GM23248 (cell line): ENCODE results near the gene CDCP2. TPM values are rescaled to one million over a fixed set of nuclear protein-coding genes. Genes with fewer than 3 reads are reported as not detected.

Source experiments
- DNase-seq: peaks from one replicate; pipeline ENCODE4 v3.0.0-alpha.2; 2015
- H2AFZ ChIP-seq: fragments of 200-600 bp; sonication (generic); 2 replicates; pipeline ENCODE4 v1.6.1; 2016; ENCODE audit warnings: antibody characterized with exemption
- H3F3A ChIP-seq: fragments of 200-600 bp; sonication (generic); 2 replicates; pipeline ENCODE4 v1.6.1; 2016; ENCODE audit warnings: mild to moderate bottlenecking, antibody characterized with exemption, mixed run types; ENCODE audit not compliant: insufficient read depth
- H3K27ac ChIP-seq: fragments of 200-600 bp; sonication (generic); 2 replicates; pipeline ENCODE4 v1.5.1; 2016; ENCODE audit warnings: mild to moderate bottlenecking
- H3K27me3 ChIP-seq: fragments of 200-600 bp; sonication (generic); replicated peaks from 2 replicates; pipeline ENCODE4 v1.6.1; 2016; ENCODE audit warnings: mild to moderate bottlenecking; ENCODE audit not compliant: insufficient read depth
- H3K36me3 ChIP-seq: fragments of 200-600 bp; sonication (generic); 2 replicates; pipeline ENCODE4 v1.6.1; 2016; ENCODE audit warnings: low read depth, mild to moderate bottlenecking
- H3K4me1 ChIP-seq: fragments of 200-600 bp; sonication (generic); 2 replicates; pipeline ENCODE4 v1.6.1; 2016; ENCODE audit warnings: mild to moderate bottlenecking; ENCODE audit not compliant: insufficient read depth
- H3K4me2 ChIP-seq: fragments of 200-600 bp; sonication (generic); one replicate; pipeline ENCODE4 v1.6.1; 2016; ENCODE audit warnings: mild to moderate bottlenecking; ENCODE audit not compliant: unreplicated experiment
- H3K4me3 ChIP-seq: fragments of 200-600 bp; sonication (generic); 2 replicates; pipeline ENCODE4 v1.5.1; 2016; ENCODE audit warnings: mild to moderate bottlenecking
- H3K79me2 ChIP-seq: fragments of 200-600 bp; sonication (generic); 2 replicates; pipeline ENCODE4 v1.6.1; 2016; ENCODE audit warnings: mild to moderate bottlenecking; ENCODE audit not compliant: insufficient read depth
- H3K9ac ChIP-seq: fragments of 200-600 bp; sonication (generic); 2 replicates; pipeline ENCODE4 v1.6.1; 2016; ENCODE audit warnings: mild to moderate bottlenecking
- H3K9me2 ChIP-seq: fragments of 200-600 bp; sonication (generic); 2 replicates; pipeline ENCODE4 v1.6.1; 2016; ENCODE audit warnings: mixed run types, mild to moderate bottlenecking, moderate library complexity; ENCODE audit not compliant: insufficient read depth
- H3K9me3 ChIP-seq: fragments of 200-600 bp; sonication (generic); one replicate; pipeline ENCODE4 v1.6.1; 2017; ENCODE audit warnings: low read depth
- H4K20me1 ChIP-seq: fragments of 200-600 bp; sonication (generic); 2 replicates; pipeline ENCODE4 v1.6.0; 2016; ENCODE audit not compliant: insufficient read depth
- EZH2 ChIP-seq: fragments of 200-600 bp; sonication (generic); IDR thresholded peaks from 2 replicates; pipeline ENCODE4 v1.6.1; 2018; ENCODE audit warnings: antibody characterized with exemption, mild to moderate bottlenecking; ENCODE audit not compliant: insufficient read depth, poor library complexity, severe bottlenecking
- EZH2phosphoT487 ChIP-seq: fragments of 200-600 bp; sonication (generic); IDR thresholded peaks from 2 replicates; pipeline ENCODE4 v1.6.1; 2018; ENCODE audit warnings: antibody characterized with exemption, moderate library complexity, mild to moderate bottlenecking, low read depth; ENCODE audit not compliant: insufficient read depth
- WGBS, 2 experiments: methylation state at CpG; one replicate each; pipeline ENCODE4 v1.1.6; 2015 to 2017; ENCODE audit warnings: low lambda C conversion rate in 2 of 2, low coverage in 1 of 2; ENCODE audit errors: missing lambda C conversion rate in 2 of 2; 5-methylcytosine and 5-hydroxymethylcytosine counted together
- in situ Hi-C: fragments of 300-500 bp; cut with MboI; formaldehyde crosslinking; loops from 2 replicates; pipeline ENCODE4 v1.15.0; 2020
- polyA plus RNA-seq: library from polyadenylated mRNA; unstranded; fragments of >200 nt; fragmentation: Nextera tagmentation; extraction: Ambion mirVana; gene quantifications from 2 replicates; pipeline ENCODE4 v1.2.1, GENCODE V29; 2016
- total RNA-seq: library from RNA; depleted of rRNA; stranded (reverse); fragments of >200 nt; shearing (Covaris generic); gene quantifications from 2 replicates; pipeline ENCODE4 v1.2.3, GENCODE V29; 2014

Gene CDCP2
- total and polyA plus RNA-seq, 2 experiments from 2014 or later: not detected

GRCh38 chr1:54156201-54156600, 3.4 kb upstream of the CDCP2 start:
- no peak for TF ChIP-seq EZH2phosphoT487
- no peak for TF ChIP-seq EZH2
- Histone ChIP-seq H3K79me2 (no peaks in the 10 kb centered on the region), H3K4me2 (no peak overlapping the region), H3K4me3 (no peak overlapping the region), H3K27ac (no peak overlapping the region), H3K27me3 (no peaks in the 10 kb centered on the region), H3K36me3 (no peaks in the 10 kb centered on the region), H3K9ac (no peak overlapping the region), H4K20me1 (no peaks in the 10 kb centered on the region), H3K9me2 (no peaks in the 10 kb centered on the region), H3K9me3 (no peaks in the 10 kb centered on the region), H2AFZ (no peak overlapping the region), H3F3A (peaks cover 10% of the 10 kb centered on the region; the same call in 1 of the 2 replicates), H3K4me1 (peaks cover 10% of the 10 kb centered on the region)
- in situ Hi-C loops: no loop called here
- DNase-seq: no peak
- 81 to 88% methylated on average over 3 of the region's 3 CpGs for WGBS, 2 experiments

DNA sequence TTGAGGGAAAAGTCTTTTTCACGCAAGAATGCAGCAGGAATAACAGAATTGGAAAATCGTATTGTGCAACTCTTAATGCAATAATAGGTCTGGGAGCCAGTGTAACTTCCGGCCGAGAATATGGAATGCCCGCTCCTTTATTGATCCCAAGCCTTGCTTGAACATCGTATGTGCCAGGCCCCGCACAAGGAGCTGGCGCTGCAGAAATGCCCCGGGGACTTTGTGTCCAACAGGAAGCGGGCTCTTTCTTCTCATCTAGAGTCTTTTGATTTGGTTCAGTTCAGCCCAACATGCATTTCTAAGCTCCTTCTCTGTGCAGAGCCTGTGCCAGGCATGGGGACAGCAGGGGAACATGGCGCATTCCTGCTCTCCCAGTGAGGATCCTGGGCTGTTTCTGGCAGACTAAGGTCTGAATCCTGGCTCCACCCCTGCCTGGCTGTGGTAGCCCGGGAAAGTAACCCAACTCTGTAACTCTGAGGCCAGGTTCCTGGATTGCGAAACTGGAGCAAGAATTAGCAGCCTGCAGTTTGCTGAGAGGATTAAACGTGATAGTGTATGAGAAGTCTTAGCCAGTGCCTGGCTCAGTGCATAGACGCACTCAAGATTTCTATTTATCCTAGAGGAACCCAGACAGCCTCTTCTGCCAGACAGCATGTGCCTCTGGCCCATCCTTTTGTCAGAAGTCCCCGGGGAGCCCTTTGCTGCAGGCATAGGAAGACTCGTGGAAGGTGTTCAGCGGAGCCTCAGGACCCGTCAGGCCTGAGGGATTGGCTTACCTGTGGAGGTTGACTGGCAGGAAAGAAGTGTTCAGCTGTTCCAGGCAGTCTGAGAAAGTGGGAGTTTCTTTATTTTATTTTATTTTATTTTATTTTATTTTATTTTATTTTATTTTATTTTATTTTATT, 987 bp upstream of the CDCP2 start:
- in situ Hi-C loops: no loop called here
- Histone ChIP-seq H3F3A (peaks cover 10% of the 10 kb centered on the region; the same call in 1 of the 2 replicates), H3K9me2 (no peaks in the 10 kb centered on the region), H3K9ac (0 out of 2 replicates have a peak overlapping the region, but pooled peaks have one; percentile 7), H3K4me3 (peak overlapping the region; percentile 43), H2AFZ (peak overlapping the region; percentile 84), H3K27ac (peak overlapping the region; percentile 38), H3K27me3 (no peaks in the 10 kb centered on the region), H3K9me3 (no peaks in the 10 kb centered on the region), H4K20me1 (no peaks in the 10 kb centered on the region), H3K36me3 (no peaks in the 10 kb centered on the region), H3K4me2 (peak overlapping the region; percentile 40), H3K79me2 (no peaks in the 10 kb centered on the region), H3K4me1 (peaks cover 10% of the 10 kb centered on the region)
- DNase-seq: peak; percentile 89
- 11 to 12% methylated on average over 19 of the region's 19 CpGs for WGBS, 2 experiments
- TF ChIP-seq EZH2phosphoT487: no peak
- TF ChIP-seq EZH2: no peak

GRCh38 chr1:54151013-54151412, 1.8 kb downstream of the CDCP2 start:
- no peaks in the 10 kb centered on the region for H3K9me2 ChIP-seq
- H4K20me1 ChIP-seq: no peaks in the 10 kb centered on the region
- H2AFZ ChIP-seq: no peak overlapping the region
- H3K4me2 ChIP-seq: no peak overlapping the region
- H3F3A ChIP-seq: peaks cover 10% of the 10 kb centered on the region; the same call in 1 of the 2 replicates
- DNase-seq: no peak
- no peak overlapping the region for H3K27ac ChIP-seq
- WGBS, 2 experiments: 74 to 79% methylated on average over 5 of the region's 5 CpGs
- H3K4me3 ChIP-seq: no peak overlapping the region
- H3K36me3 ChIP-seq: no peaks in the 10 kb centered on the region
- no peaks in the 10 kb centered on the region for H3K27me3 ChIP-seq
- in situ Hi-C loops: no loop called here
- TF ChIP-seq EZH2 (no peak), EZH2phosphoT487 (no peak)
- no peak overlapping the region for H3K9ac ChIP-seq
- no peaks in the 10 kb centered on the region for H3K79me2 ChIP-seq
- H3K9me3 ChIP-seq: no peaks in the 10 kb centered on the region
- peaks cover 10% of the 10 kb centered on the region for H3K4me1 ChIP-seq

GRCh38 chr1:54149734-54150133, 3.1 kb downstream of the CDCP2 start:
- in situ Hi-C loops: no loop called here
- Histone ChIP-seq H4K20me1 (no peaks in the 10 kb centered on the region), H3K79me2 (no peaks in the 10 kb centered on the region), H3K9ac (no peak overlapping the region), H3K9me2 (no peaks in the 10 kb centered on the region), H3K27ac (no peak overlapping the region), H3K9me3 (no peaks in the 10 kb centered on the region), H3K4me2 (no peak overlapping the region), H3F3A (peaks cover 10% of the 10 kb centered on the region; the same call in 1 of the 2 replicates), H3K36me3 (no peaks in the 10 kb centered on the region), H3K27me3 (no peaks in the 10 kb centered on the region), H3K4me3 (no peak overlapping the region), H2AFZ (no peak overlapping the region), H3K4me1 (peaks cover 10% of the 10 kb centered on the region)
- no peak for DNase-seq
- TF ChIP-seq EZH2phosphoT487 (no peak), EZH2 (no peak)
- WGBS, 2 experiments: 94 to 96% methylated on average over 3 of the region's 3 CpGs
